ENCODE measurements around the gene EXOC4.

Gene EXOC4

GRCh38 chr7:133549633-133550032, 296.8 kb downstream of the EXOC4 start:
- TF ChIP-seq, protein P1, sequence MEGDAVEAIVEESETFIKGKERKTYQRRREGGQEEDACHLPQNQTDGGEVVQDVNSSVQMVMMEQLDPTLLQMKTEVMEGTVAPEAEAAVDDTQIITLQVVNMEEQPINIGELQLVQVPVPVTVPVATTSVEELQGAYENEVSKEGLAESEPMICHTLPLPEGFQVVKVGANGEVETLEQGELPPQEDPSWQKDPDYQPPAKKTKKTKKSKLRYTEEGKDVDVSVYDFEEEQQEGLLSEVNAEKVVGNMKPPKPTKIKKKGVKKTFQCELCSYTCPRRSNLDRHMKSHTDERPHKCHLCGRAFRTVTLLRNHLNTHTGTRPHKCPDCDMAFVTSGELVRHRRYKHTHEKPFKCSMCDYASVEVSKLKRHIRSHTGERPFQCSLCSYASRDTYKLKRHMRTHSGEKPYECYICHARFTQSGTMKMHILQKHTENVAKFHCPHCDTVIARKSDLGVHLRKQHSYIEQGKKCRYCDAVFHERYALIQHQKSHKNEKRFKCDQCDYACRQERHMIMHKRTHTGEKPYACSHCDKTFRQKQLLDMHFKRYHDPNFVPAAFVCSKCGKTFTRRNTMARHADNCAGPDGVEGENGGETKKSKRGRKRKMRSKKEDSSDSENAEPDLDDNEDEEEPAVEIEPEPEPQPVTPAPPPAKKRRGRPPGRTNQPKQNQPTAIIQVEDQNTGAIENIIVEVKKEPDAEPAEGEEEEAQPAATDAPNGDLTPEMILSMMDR (IDR thresholded peaks at IDR 0.05): no peak
- no peaks in the 10 kb centered on the region for H3K36me3 ChIP-seq
- H3K27me3 ChIP-seq: no peaks in the 10 kb centered on the region
- no peak overlapping the region for H3K27ac ChIP-seq
- intact Hi-C loops (cut with DNase I; ENCODE audit: low total_unique reads): no loop called here
- H3K4me1 ChIP-seq: peaks cover 0 to 4% (median 0%) of the 10 kb centered on the region in 4 donors
- no peak overlapping the region for H3K4me3 ChIP-seq
- H3K9me3 ChIP-seq: no peaks in the 10 kb centered on the region
- DNase-seq: no peak

- DNase-seq: no peak
- intact Hi-C loops (cut with DNase I; ENCODE audit: low total_unique reads): no loop called here
- H3K4me3 ChIP-seq: no peak overlapping the region
- no peaks in the 10 kb centered on the region for H3K36me3 ChIP-seq
- no peak overlapping the region for H3K27ac ChIP-seq
- no peaks in the 10 kb centered on the region for H3K9me3 ChIP-seq
- TF ChIP-seq, protein P1 (IDR thresholded peaks at IDR 0.05): no peak
- H3K27me3 ChIP-seq: no peaks in the 10 kb centered on the region
- H3K4me1 ChIP-seq: peaks cover 0 to 4% (median 0%) of the 10 kb centered on the region in 4 donors
Observed at GRCh38 chr7:133550145-133550544, 297.3 kb downstream of the EXOC4 start.

GRCh38 chr7:133550811-133551210, 297.9 kb downstream of the EXOC4 start:
- no peaks in the 10 kb centered on the region for H3K36me3 ChIP-seq

GRCh38 chr7:133551466-133551865, 298.6 kb downstream of the EXOC4 start:
- Histone ChIP-seq H3K27me3 (no peaks in the 10 kb centered on the region), H3K36me3 (no peaks in the 10 kb centered on the region), H3K4me3 (no peak overlapping the region), H3K9me3 (no peaks in the 10 kb centered on the region), H3K4me1 (peaks cover 0 to 4% (median 0%) of the 10 kb centered on the region in 4 donors), H3K27ac (no peak overlapping the region)
- DNase-seq: no peak
- intact Hi-C loops (cut with DNase I; ENCODE audit: low total_unique reads): no loop called here
- TF ChIP-seq, protein P1 (IDR thresholded peaks at IDR 0.05): no peak

More at GRCh38 chr7:133550811-133551210, 297.9 kb downstream of the EXOC4 start:
- intact Hi-C loops (cut with DNase I; ENCODE audit: low total_unique reads): no loop called here
- no peak overlapping the region for H3K4me3 ChIP-seq
- peaks cover 0 to 4% (median 0%) of the 10 kb centered on the region in 4 donors for H3K4me1 ChIP-seq
- DNase-seq: no peak
- H3K27ac ChIP-seq: no peak overlapping the region
- no peaks in the 10 kb centered on the region for H3K27me3 ChIP-seq
- H3K9me3 ChIP-seq: no peaks in the 10 kb centered on the region
- TF ChIP-seq, protein P1 (IDR thresholded peaks at IDR 0.05): no peak

- Histone ChIP-seq H3K4me3 (no peak overlapping the region), H3K36me3 (no peaks in the 10 kb centered on the region), H3K27ac (no peak overlapping the region), H3K4me1 (peaks cover 0 to 4% (median 0%) of the 10 kb centered on the region in 4 donors), H3K27me3 (no peaks in the 10 kb centered on the region), H3K9me3 (no peaks in the 10 kb centered on the region)
- no peak for DNase-seq
- intact Hi-C loops (cut with DNase I; ENCODE audit: low total_unique reads): no loop called here
- TF ChIP-seq, protein P1 (IDR thresholded peaks at IDR 0.05): no peak
Observed at GRCh38 chr7:133552079-133552478, 299.2 kb downstream of the EXOC4 start.

DNA sequence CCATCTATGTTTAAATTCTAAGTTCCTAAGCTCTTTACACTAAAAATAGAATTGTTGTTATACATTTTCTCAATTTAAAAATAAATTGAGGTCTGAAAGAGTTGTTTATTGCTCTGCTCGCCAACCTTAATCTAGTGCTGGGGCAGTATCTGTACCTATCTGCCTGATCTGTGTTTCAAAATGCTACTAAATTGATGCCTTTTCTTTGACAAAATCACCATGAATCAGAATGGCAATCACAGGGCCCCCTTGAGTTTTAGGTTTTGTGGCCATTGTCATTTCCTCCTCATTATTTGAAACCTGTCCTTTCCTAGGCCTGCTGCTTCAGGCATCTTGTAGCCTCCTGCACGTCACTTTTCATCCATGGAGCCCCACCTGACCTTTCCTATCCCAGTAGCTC, 301.5 kb downstream of the EXOC4 start:
- no peaks in the 10 kb centered on the region for H3K27me3 ChIP-seq
- no peaks in the 10 kb centered on the region for H3K9me3 ChIP-seq
- H3K4me3 ChIP-seq: no peak overlapping the region
- peaks cover 0 to 2% (median 0%) of the 10 kb centered on the region in 4 donors for H3K4me1 ChIP-seq
- no peak overlapping the region for H3K27ac ChIP-seq
- intact Hi-C loops (cut with DNase I; ENCODE audit: low total_unique reads): no loop called here
- H3K36me3 ChIP-seq: no peaks in the 10 kb centered on the region
- TF ChIP-seq, protein P1 (IDR thresholded peaks at IDR 0.05): no peak
- DNase-seq: no peak
